GM12878 (cell line): ENCODE results near the gene CENPP. TPM values are rescaled to one million over a fixed set of nuclear protein-coding genes. Genes with fewer than 3 reads are reported as not detected.

Experiments
- ATAC-seq: fragments of 200-7000 bp; cut with Tn5 transposase; 3 replicates; pipeline ENCODE4 v1.9.1; 2020; ENCODE audit warnings: mild to moderate bottlenecking, moderate library complexity
- BruUV-seq: library from RNA; stranded (reverse); fragments of 400-500 nt; replicated peaks from 2 replicates; lab custom pipeline; 2021; lab: Mats Ljungman, UMichigan
- CTCF ChIA-PET: fragments of 300-600 bp; sonication (Branson Sonifier 250); formaldehyde crosslinking; extraction: SDS; loops from one replicate; lab custom pipeline; 2021; ENCODE audit warnings: inconsistent platforms; lab: Yijun Ruan, JAX
- POLR2A ChIA-PET: fragments of 350-600 bp; formaldehyde crosslinking; extraction: SDS; loops from one replicate; lab custom pipeline; 2021; ENCODE audit warnings: inconsistent platforms; lab: Charles Lee
- RAD21 ChIA-PET: fragments of 300-600 bp; sonication (Branson Sonifier 250); formaldehyde crosslinking; loops from one replicate; lab custom pipeline; 2023; ENCODE audit warnings: antibody characterized with exemption; ENCODE audit not compliant: unreplicated experiment; lab: Charles Lee
- SMC1A ChIA-PET: fragments of 300-600 bp; sonication (Branson Sonifier 250); formaldehyde crosslinking; loops from one replicate; lab custom pipeline; 2023; ENCODE audit not compliant: unreplicated experiment, uncharacterized antibody; lab: Charles Lee
- DNase-seq: peaks from one replicate; pipeline ENCODE4 v3.0.0-alpha.2; 2011; ENCODE audit warnings: low read depth, low spot score
- FAIRE-seq: peaks from 3 replicates; lab custom pipeline; 2011; peaks lifted over from hg19 to GRCh38; lab: Jason Lieb, UNC
- H2AFZ ChIP-seq: 2 replicates; pipeline ENCODE4 v1.6.0; 2011; ENCODE audit warnings: low read depth, low read length, control low read depth; ENCODE audit not compliant: control insufficient read depth
- H3K27ac ChIP-seq: 2 replicates; pipeline ENCODE4 v1.5.1; 2011; ENCODE audit warnings: control low read depth; ENCODE audit not compliant: control insufficient read depth, insufficient read depth
- H3K27me3 ChIP-seq, 2 experiments: replicated peaks in 1 of 2; 2 replicates each; pipeline versions ENCODE4 v1.6.0 to v1.6.1; 2011; ENCODE audit warnings: low read length in 1 of 2; ENCODE audit not compliant: control insufficient read depth in 2 of 2, insufficient read depth in 2 of 2
- H3K36me3 ChIP-seq, 2 experiments: 2 replicates each; pipeline ENCODE4 v1.5.1; 2011; ENCODE audit warnings: low read length in 1 of 2; ENCODE audit not compliant: control insufficient read depth in 2 of 2, insufficient read depth in 2 of 2
- H3K4me1 ChIP-seq: 2 replicates; pipeline ENCODE4 v1.6.1; 2011; ENCODE audit warnings: mild to moderate bottlenecking, low read length, moderate library complexity, mixed read lengths; ENCODE audit not compliant: control insufficient read depth, insufficient read depth
- H3K4me2 ChIP-seq: 2 replicates; pipeline ENCODE4 v1.6.0; 2011; ENCODE audit warnings: control low read depth; ENCODE audit not compliant: control insufficient read depth, insufficient read depth
- H3K4me3 ChIP-seq: fragments of 200-600 bp; sonication (generic); 2 replicates; pipeline ENCODE4 v1.5.1; 2016
- H3K79me2 ChIP-seq: 2 replicates; pipeline ENCODE4 v1.6.0; 2011; ENCODE audit warnings: low read length; ENCODE audit not compliant: control insufficient read depth, insufficient read depth
- H3K9ac ChIP-seq: 2 replicates; pipeline ENCODE4 v1.8.0; 2011; ENCODE audit warnings: low read length, control low read depth, mixed read lengths; ENCODE audit not compliant: control insufficient read depth, insufficient read depth
- H3K9me3 ChIP-seq: replicated peaks from 3 replicates; pipeline ENCODE4 v1.5.1; 2011; ENCODE audit warnings: mild to moderate bottlenecking, low read length; ENCODE audit not compliant: control insufficient read depth, insufficient read depth
- H4K20me1 ChIP-seq: 2 replicates; pipeline ENCODE4 v1.6.0; 2011; ENCODE audit not compliant: control insufficient read depth, insufficient read depth
- E2F8 ChIP-seq: fragments of 450-650 bp; IDR thresholded peaks from 2 replicates; pipeline ENCODE4 v1.6.1; 2018; ENCODE audit warnings: mild to moderate bottlenecking, low read depth, moderate library complexity; ENCODE audit not compliant: partially characterized antibody
- MEF2A ChIP-seq: IDR thresholded peaks from 2 replicates; pipeline ENCODE4 v1.6.1; 2011; ENCODE audit warnings: low read depth, mild to moderate bottlenecking, low read length, moderate library complexity; ENCODE audit not compliant: insufficient read depth
- MYC ChIP-seq: IDR thresholded peaks from 2 replicates; pipeline ENCODE4 v1.6.1; 2011; ENCODE audit warnings: mild to moderate bottlenecking, low read length, moderate library complexity, inconsistent platforms; ENCODE audit not compliant: insufficient read depth, insufficient replicate concordance, insufficient read length, severe bottlenecking
- RELB ChIP-seq: fragments of 450-650 bp; IDR thresholded peaks from 2 replicates; pipeline ENCODE4 v1.6.1; 2017; ENCODE audit warnings: low read depth, mild to moderate bottlenecking, moderate library complexity
- ZNF687 ChIP-seq: fragments of 450-650 bp; IDR thresholded peaks from 2 replicates; pipeline ENCODE4 v1.6.1; 2017; ENCODE audit warnings: mild to moderate bottlenecking, moderate library complexity
- in situ Hi-C: fragments of 300-500 bp; cut with MboI; formaldehyde crosslinking; loops from 9 replicates; pipeline ENCODE4 v1.14.3; 2018; ENCODE audit warnings: mixed read lengths
- intact Hi-C: fragments of 100-400 bp; cut with micrococcal nuclease; formaldehyde crosslinking; loops from one replicate; pipeline ENCODE4 v1.14.2; 2022; ENCODE audit not compliant: unreplicated experiment
- polyA plus RNA-seq, 11 experiments: library from polyadenylated mRNA; depleted of rRNA in 4 of 11; unstranded in 6 of 11; stranded (reverse) in 5 of 11; fragments of >200 nt; fragmentation: Nextera tagmentation in 4 of 11; fragmentation: Illumina TruSeq in 1 of 11; extraction: Ambion mirVana in 4 of 11; extraction: Trizol in 1 of 11; gene quantifications; 1 replicate in 1 of 11; 2 replicates in 10 of 11; pipeline versions ENCODE4 v1.2.1 to v1.2.3, GENCODE V29; 2011 to 2016; ENCODE audit warnings: inconsistent platforms in 2 of 11, missing spikeins in 2 of 11, low read depth in 1 of 11
- total RNA-seq, 4 experiments: library from RNA; depleted of rRNA in 3 of 4; stranded (reverse); fragments of >200 nt in 3 of 4; fragmentation: Illumina TruSeq in 1 of 4; extraction: Trizol in 1 of 4; gene quantifications; 2 replicates each; pipeline versions ENCODE4 v1.2.1 to v1.2.3, GENCODE V29; 2013 to 2021

CENPP gene
- total and polyA plus RNA-seq, 10 of the 15 experiments (the other 5 are each of a cell fraction or from before 2014, with no cell fraction given), result 9.4 to 31.4 (median 19.8) TPM

- no peak for ATAC-seq
- ChIA-PET CTCF (interaction anchor here (1.8 kb wide), 1 partner anchor 88 kb away, joined by 4 read pairs; no protein-coding TSS in a partner anchor), RAD21 (no interaction called here), SMC1A (interaction anchor here (0.5 to 1.0 kb wide), 3 partner anchors 23 to 943 kb away, joined by 3 to 4 read pairs (median 3); no protein-coding TSS in a partner anchor), POLR2A (no interaction called here)
- no peaks in the 10 kb centered on the region for H3K27me3 ChIP-seq
- no peaks in the 10 kb centered on the region for H4K20me1 ChIP-seq
- no peak overlapping the region for H3K4me2 ChIP-seq
- in situ Hi-C loops (no loop called here), intact Hi-C loops (no loop called here)
- no peaks in the 10 kb centered on the region for H3K4me1 ChIP-seq
- H3K36me3 ChIP-seq, result peaks cover 0 to 2% of the 10 kb centered on the region in 2 experiments; a peak in 1 of 4 replicates
- no peaks in the 10 kb centered on the region; the same call in 2 of the 3 replicates for H3K9me3 ChIP-seq
- DNase-seq, result no peak
- FAIRE-seq, result no peak
- no peak overlapping the region for H3K4me3 ChIP-seq
- no peak overlapping the region for H2AFZ ChIP-seq
- TF ChIP-seq MYC (no peak), MEF2A (no peak), RELB (no peak), E2F8 (no peak), ZNF687 (no peak)
- no peak overlapping the region for H3K9ac ChIP-seq
- H3K79me2 ChIP-seq, result no peaks in the 10 kb centered on the region
- no peak overlapping the region for H3K27ac ChIP-seq
- BruUV-seq, result no TSS peak
Measured at GRCh38 chr9:92350740-92351133, 25.0 kb downstream of the CENPP start.
